T-helper 2 cell (primary cell): Measurements from ENCODE around the gene GDF10.

Experiments used
- DNase-seq, 5 experiments: peaks; one replicate each; pipeline versions ENCODE4 v3.0.0 to v3.0.0-alpha.2; 2012 to 2022

Gene GDF10

GRCh38 chr10:47356708-47357107 lies 56.7 kb downstream of the GDF10 start:
- no peak for DNase-seq

GRCh38 chr10:47357131-47357582 lies 57.2 kb downstream of the GDF10 start:
- DNase-seq, result no peak

GRCh38 chr10:47357911-47358310 lies 57.9 kb downstream of the GDF10 start:
- DNase-seq, result no peak

GRCh38 chr10:47358457-47358856 lies 58.5 kb downstream of the GDF10 start:
- no peak for DNase-seq

GRCh38 chr10:47359101-47359500 lies 59.1 kb downstream of the GDF10 start:
- no peak for DNase-seq

GRCh38 chr10:47359626-47360418 lies 59.8 kb downstream of the GDF10 start:
- no peak for DNase-seq

GRCh38 chr10:47360419-47361040 lies 60.5 kb downstream of the GDF10 start:
- peak in 1 of 5 experiments; percentile 75 for DNase-seq

- DNase-seq, result peak in 1 of 5 experiments; percentile 32
Observed at GRCh38 chr10:47361293-47361692, 61.3 kb downstream of the GDF10 start.

GRCh38 chr10:47362199-47362598 lies 62.2 kb downstream of the GDF10 start:
- DNase-seq, result no peak
